ENCODE data around the gene ZAP70. TPM values are rescaled to one million over a fixed set of nuclear protein-coding genes. Genes with fewer than 3 reads are reported as not detected.

The ZAP70 gene
- total RNA-seq, 1 experiment from 2014 or later = 0.54 TPM

DNA sequence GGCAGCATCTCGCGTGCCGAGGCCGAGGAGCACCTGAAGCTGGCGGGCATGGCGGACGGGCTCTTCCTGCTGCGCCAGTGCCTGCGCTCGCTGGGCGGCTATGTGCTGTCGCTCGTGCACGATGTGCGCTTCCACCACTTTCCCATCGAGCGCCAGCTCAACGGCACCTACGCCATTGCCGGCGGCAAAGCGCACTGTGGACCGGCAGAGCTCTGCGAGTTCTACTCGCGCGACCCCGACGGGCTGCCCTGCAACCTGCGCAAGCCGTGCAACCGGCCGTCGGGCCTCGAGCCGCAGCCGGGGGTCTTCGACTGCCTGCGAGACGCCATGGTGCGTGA is 10.7 kb downstream of the ZAP70 start:
- Histone ChIP-seq H3K27ac (ENCODE audit: low read length) (no peak overlapping the region), H3K4me1 (ENCODE audit: control insufficient read depth, insufficient read depth, low read length) (no peaks in the 10 kb centered on the region), H3K4me3 (ENCODE audit: low read depth in 2 of 2, low read length in 2 of 2) (no peak overlapping the region), H3K27me3 (ENCODE audit: control insufficient read depth, insufficient read depth, low read length) (no peaks in the 10 kb centered on the region), H3K36me3 (ENCODE audit: control insufficient read depth, insufficient read depth, low read length) (no peaks in the 10 kb centered on the region), H3K9me3 (ENCODE audit: control insufficient read depth, insufficient read depth, low read depth, low read length) (no peaks in the 10 kb centered on the region)
- DNase-seq (ENCODE audit: low read depth, low spot score) (no peak), ATAC-seq (no peak)
- intact Hi-C loops (cut with micrococcal nuclease; ENCODE audit: unreplicated experiment) = no loop called here
- no peak for TF ChIP-seq POLR2AphosphoS5 (IDR thresholded peaks at IDR 0.05; ENCODE audit: low read depth, low read length)
- TF ChIP-seq, protein P1, sequence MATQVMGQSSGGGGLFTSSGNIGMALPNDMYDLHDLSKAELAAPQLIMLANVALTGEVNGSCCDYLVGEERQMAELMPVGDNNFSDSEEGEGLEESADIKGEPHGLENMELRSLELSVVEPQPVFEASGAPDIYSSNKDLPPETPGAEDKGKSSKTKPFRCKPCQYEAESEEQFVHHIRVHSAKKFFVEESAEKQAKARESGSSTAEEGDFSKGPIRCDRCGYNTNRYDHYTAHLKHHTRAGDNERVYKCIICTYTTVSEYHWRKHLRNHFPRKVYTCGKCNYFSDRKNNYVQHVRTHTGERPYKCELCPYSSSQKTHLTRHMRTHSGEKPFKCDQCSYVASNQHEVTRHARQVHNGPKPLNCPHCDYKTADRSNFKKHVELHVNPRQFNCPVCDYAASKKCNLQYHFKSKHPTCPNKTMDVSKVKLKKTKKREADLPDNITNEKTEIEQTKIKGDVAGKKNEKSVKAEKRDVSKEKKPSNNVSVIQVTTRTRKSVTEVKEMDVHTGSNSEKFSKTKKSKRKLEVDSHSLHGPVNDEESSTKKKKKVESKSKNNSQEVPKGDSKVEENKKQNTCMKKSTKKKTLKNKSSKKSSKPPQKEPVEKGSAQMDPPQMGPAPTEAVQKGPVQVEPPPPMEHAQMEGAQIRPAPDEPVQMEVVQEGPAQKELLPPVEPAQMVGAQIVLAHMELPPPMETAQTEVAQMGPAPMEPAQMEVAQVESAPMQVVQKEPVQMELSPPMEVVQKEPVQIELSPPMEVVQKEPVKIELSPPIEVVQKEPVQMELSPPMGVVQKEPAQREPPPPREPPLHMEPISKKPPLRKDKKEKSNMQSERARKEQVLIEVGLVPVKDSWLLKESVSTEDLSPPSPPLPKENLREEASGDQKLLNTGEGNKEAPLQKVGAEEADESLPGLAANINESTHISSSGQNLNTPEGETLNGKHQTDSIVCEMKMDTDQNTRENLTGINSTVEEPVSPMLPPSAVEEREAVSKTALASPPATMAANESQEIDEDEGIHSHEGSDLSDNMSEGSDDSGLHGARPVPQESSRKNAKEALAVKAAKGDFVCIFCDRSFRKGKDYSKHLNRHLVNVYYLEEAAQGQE (IDR thresholded peaks at IDR 0.05; ENCODE audit: insufficient read depth in 1 of 2, low read depth in 2 of 2, low read length in 1 of 2) = no peak
- TF ChIP-seq SIN3A (IDR thresholded peaks at IDR 0.05; ENCODE audit: borderline replicate concordance, insufficient read depth, low read depth, low read length) = no peak
- TF ChIP-seq, protein P2, sequence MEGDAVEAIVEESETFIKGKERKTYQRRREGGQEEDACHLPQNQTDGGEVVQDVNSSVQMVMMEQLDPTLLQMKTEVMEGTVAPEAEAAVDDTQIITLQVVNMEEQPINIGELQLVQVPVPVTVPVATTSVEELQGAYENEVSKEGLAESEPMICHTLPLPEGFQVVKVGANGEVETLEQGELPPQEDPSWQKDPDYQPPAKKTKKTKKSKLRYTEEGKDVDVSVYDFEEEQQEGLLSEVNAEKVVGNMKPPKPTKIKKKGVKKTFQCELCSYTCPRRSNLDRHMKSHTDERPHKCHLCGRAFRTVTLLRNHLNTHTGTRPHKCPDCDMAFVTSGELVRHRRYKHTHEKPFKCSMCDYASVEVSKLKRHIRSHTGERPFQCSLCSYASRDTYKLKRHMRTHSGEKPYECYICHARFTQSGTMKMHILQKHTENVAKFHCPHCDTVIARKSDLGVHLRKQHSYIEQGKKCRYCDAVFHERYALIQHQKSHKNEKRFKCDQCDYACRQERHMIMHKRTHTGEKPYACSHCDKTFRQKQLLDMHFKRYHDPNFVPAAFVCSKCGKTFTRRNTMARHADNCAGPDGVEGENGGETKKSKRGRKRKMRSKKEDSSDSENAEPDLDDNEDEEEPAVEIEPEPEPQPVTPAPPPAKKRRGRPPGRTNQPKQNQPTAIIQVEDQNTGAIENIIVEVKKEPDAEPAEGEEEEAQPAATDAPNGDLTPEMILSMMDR (IDR thresholded peaks at IDR 0.05) = no peak
- TF ChIP-seq TCF7L2 (IDR thresholded peaks at IDR 0.05; ENCODE audit: low read depth, low read length) = no peak
- ChIA-PET POLR2A (no interaction called here), CTCF (no interaction called here)
- BruUV-seq (replicated peaks) = no TSS peak
- in situ Hi-C loops (cut with HindIII; ENCODE audit: low pct_unique_long_range_greater_than_20kb, low sequenced_read_pairs) = no loop called here

DNA sequence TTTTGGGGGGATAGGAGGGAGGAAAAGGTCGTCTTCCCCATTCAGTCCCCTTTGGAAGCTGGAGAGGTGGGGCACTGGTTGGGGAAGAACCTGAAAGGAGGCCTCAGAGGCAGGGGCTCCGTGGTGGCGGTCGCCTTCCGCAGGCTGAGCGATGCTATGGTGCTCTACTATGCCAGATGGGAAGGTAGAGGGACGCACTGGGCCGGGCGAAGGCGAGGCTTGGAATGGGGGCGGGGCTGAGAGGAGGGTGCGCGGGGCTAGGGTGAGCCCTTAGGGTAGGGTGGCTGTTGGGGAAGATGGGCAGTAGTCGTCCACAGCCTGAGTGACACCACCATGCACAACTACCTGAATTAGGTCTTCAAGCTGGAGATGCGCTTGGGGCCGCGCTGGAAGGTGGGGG is 11.1 kb downstream of the ZAP70 start:
- H3K4me1 ChIP-seq (ENCODE audit: control insufficient read depth, insufficient read depth, low read length) = no peaks in the 10 kb centered on the region
- ATAC-seq (no peak), DNase-seq (ENCODE audit: low read depth, low spot score) (no peak)
- no peaks in the 10 kb centered on the region for H3K36me3 ChIP-seq (ENCODE audit: control insufficient read depth, insufficient read depth, low read length)
- no peaks in the 10 kb centered on the region for H3K9me3 ChIP-seq (ENCODE audit: control insufficient read depth, insufficient read depth, low read depth, low read length)
- in situ Hi-C loops (cut with HindIII; ENCODE audit: low pct_unique_long_range_greater_than_20kb, low sequenced_read_pairs) = no loop called here
- H3K4me3 ChIP-seq (ENCODE audit: low read depth in 2 of 2, low read length in 2 of 2) = no peak overlapping the region
- TF ChIP-seq SIN3A (IDR thresholded peaks at IDR 0.05; ENCODE audit: borderline replicate concordance, insufficient read depth, low read depth, low read length) (no peak), TCF7L2 (IDR thresholded peaks at IDR 0.05; ENCODE audit: low read depth, low read length) (no peak), POLR2AphosphoS5 (IDR thresholded peaks at IDR 0.05; ENCODE audit: low read depth, low read length) (no peak)
- TF ChIP-seq, protein P1 (IDR thresholded peaks at IDR 0.05; ENCODE audit: insufficient read depth in 1 of 2, low read depth in 2 of 2, low read length in 1 of 2) = no peak
- TF ChIP-seq, protein P2 (IDR thresholded peaks at IDR 0.05) = no peak
- POLR2A ChIA-PET = no interaction called here
- intact Hi-C loops (cut with micrococcal nuclease; ENCODE audit: unreplicated experiment) = no loop called here
- CTCF ChIA-PET = no interaction called here
- no TSS peak for BruUV-seq (replicated peaks)
- no peaks in the 10 kb centered on the region for H3K27me3 ChIP-seq (ENCODE audit: control insufficient read depth, insufficient read depth, low read length)
- no peak overlapping the region for H3K27ac ChIP-seq (ENCODE audit: low read length)
